GM12891 (cell line): ENCODE results near the gene LRRFIP2.

ENCODE experiments used
- POLR2A ChIP-seq: IDR thresholded peaks from 2 replicates; pipeline ENCODE4 v1.6.1; 2011; ENCODE audit warnings: low read depth, low read length, control low read depth
- POLR2AphosphoS5 ChIP-seq: IDR thresholded peaks from 2 replicates; pipeline ENCODE4 v1.6.1; 2011; ENCODE audit warnings: low read depth, low read length, control low read depth
- SPI1 ChIP-seq: IDR thresholded peaks from 2 replicates; pipeline ENCODE4 v1.6.1; 2011; ENCODE audit warnings: low read depth, low read length, control low read depth
- TAF1 ChIP-seq: IDR thresholded peaks from 2 replicates; pipeline ENCODE4 v1.6.1; 2011; ENCODE audit warnings: low read depth, low read length, control low read depth

DNA sequence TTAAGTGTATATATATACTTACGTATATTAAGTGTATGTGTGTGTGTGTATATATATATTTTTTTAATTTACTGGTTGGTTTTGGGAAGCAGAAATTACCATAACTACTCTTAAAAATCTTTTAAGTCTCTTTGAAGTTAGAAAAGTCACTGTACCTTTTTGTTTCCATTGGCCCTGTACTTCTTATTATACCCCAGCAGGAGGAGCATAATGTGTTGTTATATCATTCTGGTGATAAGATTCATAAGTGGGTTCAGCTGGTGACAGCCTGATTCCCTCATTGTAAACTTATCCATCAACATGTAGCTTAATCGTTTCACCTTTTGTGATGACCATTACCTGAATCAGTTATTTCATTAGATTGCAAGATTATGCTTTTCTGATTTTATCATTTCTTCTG is 150.3 kb downstream of the LRRFIP2 start:
- no peak for TF ChIP-seq POLR2AphosphoS5
- no peak for TF ChIP-seq POLR2A
- no peak for TF ChIP-seq SPI1
- TF ChIP-seq TAF1 = no peak
